ENCODE data around the gene GAREM1.

GRCh38 chr18:32353257-32353656 is 117.4 kb downstream of the GAREM1 start:
- TF ChIP-seq CTCF (conservative IDR thresholded peaks at IDR 0.05) (no peak), EZH2 (IDR thresholded peaks at IDR 0.05; ENCODE audit: low read depth) (no peak)

Measured in PC-9 (cell line).